ENCODE results near the gene HOXC5.
"Not testable (repeated sequence)": the region's sequence is repeated elsewhere in the genome, so short reads cannot be mapped to it uniquely, and the experiment has no call there.

HOXC5 gene

DNA sequence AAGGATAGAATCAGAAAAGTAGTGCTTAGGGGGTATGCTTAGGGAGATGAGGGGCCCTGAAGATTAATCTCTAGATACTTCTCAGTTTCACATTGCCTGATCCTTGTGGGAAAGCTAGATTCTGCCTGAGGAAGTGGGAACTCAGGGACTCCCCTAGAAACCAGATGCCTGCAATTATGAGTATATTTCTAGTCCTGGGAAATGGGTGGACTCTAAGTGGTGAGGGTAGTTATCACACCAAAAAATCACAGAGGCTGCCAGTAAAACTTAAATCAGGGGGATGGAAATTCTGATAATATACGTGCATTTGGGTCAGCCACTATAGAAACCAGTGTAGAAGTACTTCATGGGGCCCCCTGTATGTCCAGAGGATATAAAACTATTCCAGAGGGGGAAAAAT is 39.1 kb downstream of the HOXC5 start:
- FAIRE-seq (no peak), DNase-seq (ENCODE audit: insufficient read length, low spot score) (no peak)
- TF ChIP-seq POLR2A (IDR thresholded peaks at IDR 0.05; ENCODE audit: low read depth, low read length), result no peak

- DNase-seq (ENCODE audit: insufficient read length, low spot score), result no peak
- TF ChIP-seq POLR2A (IDR thresholded peaks at IDR 0.05; ENCODE audit: low read depth, low read length), result no peak
- no peak for FAIRE-seq
Observed at GRCh38 chr12:54074308-54074707, 41.5 kb downstream of the HOXC5 start.

GRCh38 chr12:54075409-54075808 is 42.6 kb downstream of the HOXC5 start:
- no peak for DNase-seq (ENCODE audit: insufficient read length, low spot score)
- no peak for TF ChIP-seq POLR2A (IDR thresholded peaks at IDR 0.05; ENCODE audit: low read depth, low read length)
- no peak for FAIRE-seq

- no peak for FAIRE-seq
- no peak for DNase-seq (ENCODE audit: insufficient read length, low spot score)
- no peak for TF ChIP-seq POLR2A (IDR thresholded peaks at IDR 0.05; ENCODE audit: low read depth, low read length)
Observed at GRCh38 chr12:54075974-54076373, 43.1 kb downstream of the HOXC5 start.

- FAIRE-seq; DNase-seq (ENCODE audit: insufficient read length, low spot score): not testable (repeated sequence)
Observed at GRCh38 chr12:54077843-54078242, 45.0 kb downstream of the HOXC5 start.

DNA sequence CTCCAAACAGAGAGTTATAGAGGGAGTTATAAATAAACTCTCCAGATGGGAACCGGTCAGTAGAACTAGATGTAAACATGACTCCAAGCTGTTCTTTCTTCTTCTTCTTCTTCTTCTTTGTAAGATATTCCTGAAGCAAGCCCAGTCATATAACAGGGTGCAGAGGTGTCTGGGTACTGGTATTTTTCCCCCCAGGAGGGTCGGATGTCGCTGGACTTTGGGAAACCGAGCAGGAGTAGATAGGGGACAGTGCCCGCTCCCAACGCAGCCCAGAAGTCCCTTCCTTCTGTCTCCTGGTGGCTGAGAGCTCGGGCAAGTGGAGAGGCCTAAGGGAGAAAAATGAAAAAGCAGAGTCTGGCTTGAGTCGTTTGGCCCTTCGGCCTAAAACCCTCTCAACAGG is 46.3 kb downstream of the HOXC5 start:
- not testable (repeated sequence) for DNase-seq (ENCODE audit: insufficient read length, low spot score); FAIRE-seq

- DNase-seq (ENCODE audit: insufficient read length, low spot score); FAIRE-seq: not testable (repeated sequence)
Observed at GRCh38 chr12:54080008-54080924, 47.4 kb downstream of the HOXC5 start.

GRCh38 chr12:54081053-54081514 is 48.2 kb downstream of the HOXC5 start:
- DNase-seq (ENCODE audit: insufficient read length, low spot score); FAIRE-seq: not testable (repeated sequence)

- not testable (repeated sequence) for FAIRE-seq; DNase-seq (ENCODE audit: insufficient read length, low spot score)
Observed at GRCh38 chr12:54081581-54082396, 48.9 kb downstream of the HOXC5 start.

GRCh38 chr12:54082397-54082892 is 49.6 kb downstream of the HOXC5 start:
- no peak for FAIRE-seq
- no peak for TF ChIP-seq POLR2A (IDR thresholded peaks at IDR 0.05; ENCODE audit: low read depth, low read length)
- DNase-seq (ENCODE audit: insufficient read length, low spot score), result no peak

Measured in H54 (cell line).